ENCODE results near the gene PMPCA. TPM values are rescaled to one million over a fixed set of nuclear protein-coding genes. Genes with fewer than 3 reads are reported as not detected.

The PMPCA gene
- total RNA-seq, 1 donor from 2014 or later: 80.9 TPM

DNA sequence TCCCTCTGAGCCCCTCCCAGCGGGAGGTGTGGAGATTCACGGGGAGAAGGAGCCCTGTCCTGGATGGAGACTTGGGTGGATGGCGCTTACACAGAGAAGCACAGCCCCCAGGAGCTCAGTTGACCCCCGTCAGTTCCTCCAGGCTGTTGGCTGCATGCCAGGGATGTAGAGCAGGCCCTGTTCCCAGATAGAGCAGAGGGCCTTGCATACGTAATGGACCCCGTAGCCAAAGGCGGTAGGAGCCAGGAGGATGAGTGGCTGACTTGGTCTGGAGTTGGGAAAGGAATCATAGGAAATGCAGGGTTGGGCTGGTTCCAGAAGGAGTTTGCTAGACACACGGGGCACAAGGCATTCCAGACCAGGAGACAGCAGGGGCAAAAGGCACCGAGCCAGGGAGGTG, 2.5 kb downstream of the PMPCA start:
- intact Hi-C loops (cut with micrococcal nuclease): no loop called here
- Histone ChIP-seq H3K27me3 (ENCODE audit: low read depth) (no peaks in the 10 kb centered on the region), H3K4me1 (peaks cover 39% of the 10 kb centered on the region), H3K4me3 (no peak overlapping the region), H3K9me3 (replicated peaks) (no peaks in the 10 kb centered on the region), H3K27ac (replicated peaks) (no peak overlapping the region), H3K36me3 (peaks cover 59% of the 10 kb centered on the region)
- DNase-seq: no peak
- TF ChIP-seq, protein P1, sequence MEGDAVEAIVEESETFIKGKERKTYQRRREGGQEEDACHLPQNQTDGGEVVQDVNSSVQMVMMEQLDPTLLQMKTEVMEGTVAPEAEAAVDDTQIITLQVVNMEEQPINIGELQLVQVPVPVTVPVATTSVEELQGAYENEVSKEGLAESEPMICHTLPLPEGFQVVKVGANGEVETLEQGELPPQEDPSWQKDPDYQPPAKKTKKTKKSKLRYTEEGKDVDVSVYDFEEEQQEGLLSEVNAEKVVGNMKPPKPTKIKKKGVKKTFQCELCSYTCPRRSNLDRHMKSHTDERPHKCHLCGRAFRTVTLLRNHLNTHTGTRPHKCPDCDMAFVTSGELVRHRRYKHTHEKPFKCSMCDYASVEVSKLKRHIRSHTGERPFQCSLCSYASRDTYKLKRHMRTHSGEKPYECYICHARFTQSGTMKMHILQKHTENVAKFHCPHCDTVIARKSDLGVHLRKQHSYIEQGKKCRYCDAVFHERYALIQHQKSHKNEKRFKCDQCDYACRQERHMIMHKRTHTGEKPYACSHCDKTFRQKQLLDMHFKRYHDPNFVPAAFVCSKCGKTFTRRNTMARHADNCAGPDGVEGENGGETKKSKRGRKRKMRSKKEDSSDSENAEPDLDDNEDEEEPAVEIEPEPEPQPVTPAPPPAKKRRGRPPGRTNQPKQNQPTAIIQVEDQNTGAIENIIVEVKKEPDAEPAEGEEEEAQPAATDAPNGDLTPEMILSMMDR (IDR thresholded peaks at IDR 0.05; ENCODE audit: borderline replicate concordance): no peak

DNA sequence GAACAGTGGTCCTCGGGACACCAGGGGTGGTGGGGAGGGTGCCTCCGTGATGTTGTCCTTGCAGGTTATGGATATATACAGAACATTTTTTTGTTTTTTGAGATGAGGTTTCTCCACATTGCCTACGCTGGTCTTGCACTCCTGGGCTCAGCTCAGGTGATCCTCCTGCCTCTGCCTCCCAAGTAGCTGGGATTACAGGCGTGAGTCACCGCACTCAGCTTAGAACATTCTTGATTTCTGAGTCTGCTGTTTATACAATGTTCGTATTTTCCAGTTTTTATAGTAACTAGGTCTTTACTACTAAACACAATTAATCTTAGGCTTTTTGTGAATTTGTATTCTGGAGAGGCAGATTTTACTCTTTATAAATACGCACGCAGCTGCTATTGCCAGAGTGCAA, 6.0 kb downstream of the PMPCA start:
- peaks cover 94% of the 10 kb centered on the region for H3K36me3 ChIP-seq
- no peak overlapping the region for H3K27ac ChIP-seq (replicated peaks)
- H3K4me3 ChIP-seq: no peak overlapping the region
- H3K9me3 ChIP-seq (replicated peaks): no peaks in the 10 kb centered on the region
- H3K4me1 ChIP-seq: peaks cover 15% of the 10 kb centered on the region
- no peak for DNase-seq
- TF ChIP-seq, protein P1 (IDR thresholded peaks at IDR 0.05; ENCODE audit: borderline replicate concordance): no peak
- intact Hi-C loops (cut with micrococcal nuclease): no loop called here
- no peaks in the 10 kb centered on the region for H3K27me3 ChIP-seq (ENCODE audit: low read depth)

DNA sequence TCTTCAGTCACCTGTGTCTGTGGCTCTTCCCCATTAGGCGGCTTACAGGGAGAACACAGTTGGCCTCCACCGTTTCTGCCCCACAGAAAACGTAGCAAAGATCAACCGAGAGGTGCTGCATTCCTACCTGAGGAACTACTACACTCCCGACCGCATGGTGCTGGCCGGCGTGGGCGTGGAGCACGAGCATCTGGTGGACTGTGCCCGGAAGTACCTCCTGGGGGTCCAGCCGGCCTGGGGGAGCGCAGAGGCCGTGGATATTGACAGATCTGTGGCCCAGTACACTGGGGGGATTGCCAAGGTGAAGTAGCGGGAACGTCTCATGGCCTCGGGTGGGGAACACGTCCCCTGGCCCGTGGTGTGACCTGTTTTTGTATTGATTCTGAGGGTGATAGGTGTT, 6.5 kb downstream of the PMPCA start:
- H3K36me3 ChIP-seq: peaks cover 96% of the 10 kb centered on the region
- H3K9me3 ChIP-seq (replicated peaks): no peaks in the 10 kb centered on the region
- no peak for DNase-seq
- no peak overlapping the region for H3K4me3 ChIP-seq
- TF ChIP-seq, protein P1 (IDR thresholded peaks at IDR 0.05; ENCODE audit: borderline replicate concordance): no peak
- peaks cover 10% of the 10 kb centered on the region for H3K4me1 ChIP-seq
- intact Hi-C loops (cut with micrococcal nuclease): no loop called here
- no peak overlapping the region for H3K27ac ChIP-seq (replicated peaks)
- H3K27me3 ChIP-seq (ENCODE audit: low read depth): no peaks in the 10 kb centered on the region

DNA sequence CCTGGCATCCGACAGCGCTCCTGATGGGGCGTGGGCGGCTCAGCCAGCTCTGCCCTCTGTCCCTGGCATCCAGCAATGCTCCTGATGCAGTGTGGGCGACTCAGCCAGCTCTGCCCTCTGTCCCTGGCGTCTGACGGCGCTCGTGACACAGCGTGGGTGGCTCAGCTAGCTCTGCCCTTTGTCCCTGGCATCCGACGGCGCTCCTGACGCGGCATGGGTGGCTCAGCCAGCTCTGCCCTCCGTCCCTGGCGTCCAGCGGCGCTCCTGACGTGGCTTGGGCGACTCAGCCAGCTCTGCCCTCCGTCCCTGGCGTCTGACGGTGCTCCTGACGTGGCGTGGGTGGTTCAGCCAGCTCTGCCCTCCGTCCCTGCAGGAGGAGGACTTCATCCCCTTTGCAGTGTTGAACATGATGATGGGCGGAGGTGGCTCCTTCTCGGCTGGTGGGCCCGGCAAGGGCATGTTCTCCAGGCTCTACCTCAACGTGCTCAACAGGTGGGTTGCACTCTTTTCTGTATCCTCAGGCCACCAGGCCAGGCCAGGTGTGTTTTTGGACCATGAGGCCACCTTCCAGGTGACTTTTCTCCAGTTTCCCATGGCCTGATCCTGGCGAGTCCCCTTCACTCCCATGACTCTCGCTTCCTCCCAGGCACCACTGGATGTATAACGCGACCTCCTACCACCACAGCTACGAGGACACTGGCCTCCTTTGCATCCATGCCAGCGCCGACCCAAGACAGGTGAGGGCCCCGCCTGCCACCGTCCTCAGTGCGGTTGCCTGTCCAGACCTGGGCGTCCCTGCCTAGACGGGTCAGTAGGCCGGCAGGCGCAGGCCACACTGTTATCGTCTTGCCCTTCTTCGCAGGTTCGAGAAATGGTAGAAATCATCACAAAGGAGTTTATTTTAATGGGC, 8.0 kb downstream of the PMPCA start:
- Histone ChIP-seq H3K36me3 (peaks cover 100% of the 10 kb centered on the region), H3K9me3 (replicated peaks) (no peaks in the 10 kb centered on the region), H3K27ac (replicated peaks) (no peak overlapping the region), H3K27me3 (ENCODE audit: low read depth) (no peaks in the 10 kb centered on the region), H3K4me1 (no peaks in the 10 kb centered on the region), H3K4me3 (no peak overlapping the region)
- DNase-seq: no peak
- intact Hi-C loops (cut with micrococcal nuclease): no loop called here
- TF ChIP-seq, protein P1 (IDR thresholded peaks at IDR 0.05; ENCODE audit: borderline replicate concordance): no peak

DNA sequence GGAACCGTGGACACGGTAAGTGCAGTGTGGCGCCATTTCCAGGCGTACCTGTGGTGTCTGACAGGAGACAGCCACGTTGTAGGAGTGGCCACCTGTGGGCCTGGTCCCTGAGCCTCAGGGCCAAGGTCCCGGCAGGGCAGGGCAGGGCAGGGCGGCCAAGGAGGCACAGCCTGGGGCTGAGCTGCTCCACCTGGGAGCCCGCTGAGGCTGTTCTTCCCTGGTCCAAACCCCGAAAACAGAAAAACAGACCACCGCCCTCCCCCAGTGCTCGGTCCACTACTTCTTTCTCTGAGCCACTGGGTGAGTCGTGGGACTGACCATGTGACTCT, 8.6 kb downstream of the PMPCA start:
- H3K27me3 ChIP-seq (ENCODE audit: low read depth): no peaks in the 10 kb centered on the region
- no peak for DNase-seq
- intact Hi-C loops (cut with micrococcal nuclease): no loop called here
- H3K36me3 ChIP-seq: peaks cover 100% of the 10 kb centered on the region
- H3K4me3 ChIP-seq: no peak overlapping the region
- TF ChIP-seq, protein P1 (IDR thresholded peaks at IDR 0.05; ENCODE audit: borderline replicate concordance): no peak
- H3K27ac ChIP-seq (replicated peaks): no peak overlapping the region
- no peaks in the 10 kb centered on the region for H3K4me1 ChIP-seq
- H3K9me3 ChIP-seq (replicated peaks): no peaks in the 10 kb centered on the region
